ENCODE data around the gene WDR47. TPM values are rescaled to one million over a fixed set of nuclear protein-coding genes. Genes with fewer than 3 reads are reported as not detected.

Gene WDR47
- total RNA-seq, 1 experiment from 2014 or later, result 6.6 TPM

GRCh38 chr1:109060707-109061106 lies 18.8 kb upstream of the WDR47 start:
- Mint-ChIP-seq H3K4me1 (no peaks in the 10 kb centered on the region), H3K9me3 (no peaks in the 10 kb centered on the region), H3K27ac (no peak overlapping the region), H3K36me3 (ENCODE audit: insufficient read depth in 1 of 3, low read depth in 3 of 3) (peaks cover 8 to 26% (median 19%) of the 10 kb centered on the region in 3 experiments; a peak in 5 of 7 replicates), H3K4me3 (no peak overlapping the region), H3K27me3 (ENCODE audit: low read depth) (no peaks in the 10 kb centered on the region; the same call in 1 of the 2 replicates)
- Histone ChIP-seq H3K27ac (ENCODE audit: insufficient read length, low read depth, low read length) (no peak overlapping the region), H4K91ac (ENCODE audit: insufficient read length, low read depth, low read length) (no peak overlapping the region), H4K5ac (ENCODE audit: insufficient read length, low read depth, low read length) (no peak overlapping the region), H2AFZ (ENCODE audit: low read length) (no peak overlapping the region), H3K79me2 (ENCODE audit: insufficient read depth, low read length) (no peaks in the 10 kb centered on the region), H3K27me3 (ENCODE audit: insufficient read depth, low read length) (no peaks in the 10 kb centered on the region), H2BK20ac (ENCODE audit: low read depth, low read length, poor library complexity, severe bottlenecking) (no peak overlapping the region), H2BK12ac (ENCODE audit: insufficient read length, low read depth, low read length) (no peak overlapping the region), H3K4me1 (ENCODE audit: insufficient read depth, low read length) (no peaks in the 10 kb centered on the region), H4K20me1 (ENCODE audit: control insufficient read depth, insufficient read depth, insufficient read length) (no peaks in the 10 kb centered on the region), H2BK120ac (ENCODE audit: low read depth, low read length, poor library complexity, severe bottlenecking) (no peak overlapping the region), H3K79me1 (ENCODE audit: insufficient read depth, low read depth, low read length, poor library complexity, severe bottlenecking) (no peaks in the 10 kb centered on the region), H4K8ac (replicated peaks; ENCODE audit: insufficient read length, low read depth, low read length) (no peak overlapping the region), H2AK5ac (ENCODE audit: insufficient read length, low read length) (no peak overlapping the region), H3K23me2 (ENCODE audit: insufficient read length, low read depth, low read length, poor library complexity, severe bottlenecking) (no peaks in the 10 kb centered on the region), H3K4me2 (ENCODE audit: insufficient read depth, insufficient read length, low read length) (no peak overlapping the region), H3K9ac (ENCODE audit: extremely low read depth, insufficient read length, low read length) (no peak overlapping the region), H3K4ac (ENCODE audit: low read depth, low read length) (no peak overlapping the region), H2BK5ac (ENCODE audit: insufficient read length, low read length) (no peak overlapping the region), H3K9me3 (ENCODE audit: control insufficient read depth, low read depth, low read length) (no peaks in the 10 kb centered on the region), H3K18ac (ENCODE audit: insufficient read length, low read depth, low read length) (no peak overlapping the region), H3K14ac (ENCODE audit: insufficient read depth, low read length) (no peak overlapping the region), H3K56ac (ENCODE audit: insufficient read length, low read depth, low read length) (no peak overlapping the region), H3K23ac (ENCODE audit: insufficient read length, low read depth, low read length) (no peak overlapping the region), H2BK15ac (ENCODE audit: low read depth, low read length) (no peak overlapping the region), H3T11ph (ENCODE audit: low read length) (no peak overlapping the region)
- TF ChIP-seq, protein P1, sequence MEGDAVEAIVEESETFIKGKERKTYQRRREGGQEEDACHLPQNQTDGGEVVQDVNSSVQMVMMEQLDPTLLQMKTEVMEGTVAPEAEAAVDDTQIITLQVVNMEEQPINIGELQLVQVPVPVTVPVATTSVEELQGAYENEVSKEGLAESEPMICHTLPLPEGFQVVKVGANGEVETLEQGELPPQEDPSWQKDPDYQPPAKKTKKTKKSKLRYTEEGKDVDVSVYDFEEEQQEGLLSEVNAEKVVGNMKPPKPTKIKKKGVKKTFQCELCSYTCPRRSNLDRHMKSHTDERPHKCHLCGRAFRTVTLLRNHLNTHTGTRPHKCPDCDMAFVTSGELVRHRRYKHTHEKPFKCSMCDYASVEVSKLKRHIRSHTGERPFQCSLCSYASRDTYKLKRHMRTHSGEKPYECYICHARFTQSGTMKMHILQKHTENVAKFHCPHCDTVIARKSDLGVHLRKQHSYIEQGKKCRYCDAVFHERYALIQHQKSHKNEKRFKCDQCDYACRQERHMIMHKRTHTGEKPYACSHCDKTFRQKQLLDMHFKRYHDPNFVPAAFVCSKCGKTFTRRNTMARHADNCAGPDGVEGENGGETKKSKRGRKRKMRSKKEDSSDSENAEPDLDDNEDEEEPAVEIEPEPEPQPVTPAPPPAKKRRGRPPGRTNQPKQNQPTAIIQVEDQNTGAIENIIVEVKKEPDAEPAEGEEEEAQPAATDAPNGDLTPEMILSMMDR (conservative IDR thresholded peaks at IDR 0.05), result no peak
- WGBS (ENCODE audit: extremely low coverage, insufficient read length, low lambda C conversion rate), result no CpG with 5 or more reads among the region's 7 CpGs
- no peak for DNase-seq
